ENCODE data around the gene NKX2-2.

DNA sequence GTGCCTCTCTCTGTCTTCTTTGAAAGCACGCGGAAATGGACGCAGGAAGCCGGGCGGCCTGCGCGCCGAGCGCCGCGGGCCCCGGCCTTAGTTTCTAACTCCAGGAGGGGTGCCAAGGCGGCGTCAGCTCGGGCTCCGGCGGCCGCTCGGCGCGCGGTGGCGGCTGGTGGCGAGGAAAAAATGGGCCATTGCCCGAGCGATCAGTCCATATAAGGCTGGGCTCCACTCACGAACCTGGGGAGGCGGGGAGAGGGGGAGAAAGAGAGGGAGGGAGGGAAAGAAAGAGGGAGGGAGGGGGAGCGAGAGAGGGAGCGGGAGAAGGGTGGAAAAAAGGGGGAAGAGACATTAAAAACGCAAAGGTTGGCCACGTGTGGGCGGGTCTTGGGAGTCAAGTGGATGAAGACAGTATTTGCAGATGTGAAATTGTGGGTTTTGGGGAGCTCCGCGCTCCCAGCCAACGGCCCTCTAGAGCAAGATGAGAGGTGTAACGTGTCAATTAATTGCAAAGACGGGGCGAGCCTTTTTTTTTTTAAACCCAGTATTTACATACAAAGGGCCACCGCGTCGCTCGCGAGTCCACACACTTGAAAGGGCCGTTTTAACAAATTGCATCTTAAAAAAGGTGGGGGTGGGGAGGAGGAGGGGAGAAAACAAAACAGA, at the start of gene NKX2-2:
- TF ChIP-seq POLR2A (IDR thresholded peaks at IDR 0.05; ENCODE audit: low read length) (no peak), GATA1 (IDR thresholded peaks at IDR 0.05; ENCODE audit: low read depth, low read length) (no peak)
